ENCODE data around the gene OLFM3. TPM values are rescaled to one million over a fixed set of nuclear protein-coding genes. Genes with fewer than 3 reads are reported as not detected.

The OLFM3 gene
- total RNA-seq, 4 donors from 2014 or later, result 0.11 to 0.50 TPM; not detected in 2

- WGBS, 2 donors, result 87 to 98% methylated on average over 1 of the region's 1 CpG
- intact Hi-C loops (cut with DNase I), result no loop called here
- DNase-seq, result no peak
- Histone ChIP-seq H3K4me3 (replicated peaks in 1 of 3) (no peak overlapping the region), H3K4me1 (no peaks in the 10 kb centered on the region), H3K36me3 (no peaks in the 10 kb centered on the region), H3K27ac (no peak overlapping the region), H3K27me3 (no peaks in the 10 kb centered on the region), H3K9me3 (no peaks in the 10 kb centered on the region)
- TF ChIP-seq POLR2A (IDR thresholded peaks at IDR 0.05), result no peak
- no peak for TF ChIP-seq CTCF (IDR thresholded peaks at IDR 0.05)
These were observed 78.4 kb downstream of the OLFM3 start for GRCh38 chr1:101918277-101918676.

GRCh38 chr1:101915597-101915996 lies 81.1 kb downstream of the OLFM3 start:
- H3K9me3 ChIP-seq, result no peaks in the 10 kb centered on the region
- no peaks in the 10 kb centered on the region for H3K36me3 ChIP-seq
- no peaks in the 10 kb centered on the region for H3K4me1 ChIP-seq
- no peak overlapping the region for H3K4me3 ChIP-seq (replicated peaks in 1 of 3)
- intact Hi-C loops (cut with DNase I), result no loop called here
- no peak for DNase-seq
- no peak overlapping the region for H3K27ac ChIP-seq
- no peaks in the 10 kb centered on the region for H3K27me3 ChIP-seq
- TF ChIP-seq POLR2A (IDR thresholded peaks at IDR 0.05) (no peak), CTCF (IDR thresholded peaks at IDR 0.05) (no peak)
- 63 to 71% methylated on average over 5 of the region's 5 CpGs for WGBS, 2 donors

GRCh38 chr1:101914473-101915242 lies 82.1 kb downstream of the OLFM3 start:
- H3K36me3 ChIP-seq, result no peaks in the 10 kb centered on the region
- WGBS, 2 donors, result 90 to 95% methylated on average over 4 of the region's 4 CpGs
- no peaks in the 10 kb centered on the region for H3K4me1 ChIP-seq
- DNase-seq, result no peak
- H3K27me3 ChIP-seq, result no peaks in the 10 kb centered on the region
- no peak overlapping the region for H3K27ac ChIP-seq
- no peak overlapping the region for H3K4me3 ChIP-seq (replicated peaks in 1 of 3)
- TF ChIP-seq CTCF (IDR thresholded peaks at IDR 0.05) (no peak), POLR2A (IDR thresholded peaks at IDR 0.05) (no peak)
- intact Hi-C loops (cut with DNase I), result no loop called here
- H3K9me3 ChIP-seq, result no peaks in the 10 kb centered on the region

- WGBS, 2 donors, result 86 to 91% methylated on average over 5 of the region's 5 CpGs
- H3K9me3 ChIP-seq, result no peaks in the 10 kb centered on the region
- H3K27me3 ChIP-seq, result no peaks in the 10 kb centered on the region
- no peak for TF ChIP-seq CTCF (IDR thresholded peaks at IDR 0.05)
- TF ChIP-seq POLR2A (IDR thresholded peaks at IDR 0.05), result no peak
- DNase-seq, result no peak
- no peak overlapping the region for H3K27ac ChIP-seq
- intact Hi-C loops (cut with DNase I), result no loop called here
- no peak overlapping the region for H3K4me3 ChIP-seq (replicated peaks in 1 of 3)
- no peaks in the 10 kb centered on the region for H3K4me1 ChIP-seq
- H3K36me3 ChIP-seq, result no peaks in the 10 kb centered on the region
These were observed 84.8 kb downstream of the OLFM3 start for GRCh38 chr1:101911894-101912293.

- Histone ChIP-seq H3K4me1 (peaks cover 0 to 8% of the 10 kb centered on the region in 2 donors), H3K36me3 (no peaks in the 10 kb centered on the region), H3K27ac (no peak overlapping the region), H3K27me3 (no peaks in the 10 kb centered on the region), H3K9me3 (no peaks in the 10 kb centered on the region), H3K4me3 (replicated peaks in 1 of 3) (no peak overlapping the region)
- peak; percentile 3 to 12 for DNase-seq
- TF ChIP-seq CTCF (IDR thresholded peaks at IDR 0.05) (no peak), POLR2A (IDR thresholded peaks at IDR 0.05) (no peak)
- intact Hi-C loops (cut with DNase I), result no loop called here
These were observed 87.7 kb downstream of the OLFM3 start for GRCh38 chr1:101908980-101909379.
